ENCODE measurements around the gene ZC2HC1B.
"Not testable (repeated sequence)": the region's sequence is repeated elsewhere in the genome, so short reads cannot be mapped to it uniquely, and the experiment has no call there.

The ZC2HC1B gene

DNA sequence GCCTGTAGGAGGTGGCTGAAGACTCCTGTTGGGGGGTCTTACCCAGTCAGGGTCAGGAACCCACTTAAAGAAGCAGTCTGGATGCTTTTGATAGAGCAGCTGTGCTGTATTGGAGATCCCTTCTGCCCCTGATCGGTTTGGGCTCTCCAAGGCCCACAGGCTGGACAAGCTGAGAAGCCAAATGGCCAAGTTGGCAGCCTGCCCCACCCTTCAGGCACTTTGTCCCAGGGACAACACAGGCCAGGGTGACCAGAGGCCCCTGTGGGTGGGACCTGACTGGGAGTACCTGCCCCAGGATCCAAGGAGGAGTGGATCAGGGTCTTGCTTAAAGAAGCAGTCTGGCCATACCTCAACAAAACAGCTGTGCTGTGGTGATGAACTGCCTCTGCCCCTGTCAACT, 48.4 kb downstream of the ZC2HC1B start:
- DNase-seq (ENCODE audit: extremely low spot score, insufficient read length, low read depth) (no peak), FAIRE-seq (no peak)

DNA sequence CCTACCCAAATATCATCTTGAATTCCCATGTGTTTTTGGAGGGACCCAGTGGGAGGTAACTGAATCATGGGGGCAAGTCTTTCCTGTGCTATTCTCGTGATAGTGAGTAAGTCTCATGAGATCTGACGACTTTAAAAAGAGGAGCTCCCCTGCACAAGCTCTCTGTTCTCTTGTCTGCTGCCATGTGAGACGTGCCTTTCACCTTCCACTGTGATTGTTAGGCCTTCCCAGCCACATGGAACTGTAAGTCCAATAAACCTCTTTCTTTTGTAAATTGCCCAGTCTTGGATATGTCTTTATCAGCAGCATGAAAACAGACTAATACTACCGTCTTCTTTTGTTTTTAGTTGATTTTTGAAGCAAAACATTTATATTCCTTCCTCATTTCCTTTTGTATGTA, 52.8 kb downstream of the ZC2HC1B start:
- not testable (repeated sequence) for FAIRE-seq; DNase-seq (ENCODE audit: extremely low spot score, insufficient read length, low read depth)

DNA sequence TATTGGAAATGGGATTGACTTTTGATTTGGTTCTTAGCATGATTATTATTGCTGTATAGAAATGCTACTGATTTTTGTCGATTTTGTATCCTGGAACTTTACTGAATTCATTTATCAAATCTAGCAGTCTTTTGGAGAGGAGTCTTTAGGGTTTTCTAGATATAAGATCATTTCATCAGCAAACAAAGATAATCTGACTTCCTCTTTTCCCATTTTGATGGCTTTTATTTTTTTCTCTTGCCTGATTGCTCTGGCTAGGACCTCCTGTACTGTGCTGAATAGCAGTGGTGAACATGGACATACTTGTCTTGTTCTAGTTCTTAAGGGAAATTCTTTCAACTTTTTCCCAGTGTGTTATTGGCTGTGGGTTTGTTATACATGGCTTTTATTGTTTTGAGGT, 64.6 kb downstream of the ZC2HC1B start:
- FAIRE-seq (no peak), DNase-seq (ENCODE audit: extremely low spot score, insufficient read length, low read depth) (no peak)

DNA sequence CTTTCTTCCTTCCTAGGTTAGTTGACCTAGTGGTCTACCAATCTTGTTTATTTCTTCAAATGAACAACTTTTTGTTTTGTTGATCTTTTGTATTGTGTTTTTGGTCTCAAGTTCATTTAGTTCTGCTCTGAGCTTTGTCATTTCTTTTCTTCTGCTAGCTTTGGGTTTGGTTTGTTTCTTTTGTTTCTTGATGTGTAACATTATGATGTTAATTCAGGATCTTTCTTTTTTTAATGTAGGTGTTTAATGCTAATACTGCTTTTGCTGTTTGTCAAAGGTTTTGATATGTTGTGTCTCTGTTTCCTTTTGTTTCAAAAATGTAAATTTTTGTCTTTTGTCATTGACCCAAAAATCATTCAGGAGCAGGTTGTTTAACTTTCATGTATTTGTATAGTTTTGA, 65.7 kb downstream of the ZC2HC1B start:
- DNase-seq (ENCODE audit: extremely low spot score, insufficient read length, low read depth) (no peak), FAIRE-seq (no peak)

DNA sequence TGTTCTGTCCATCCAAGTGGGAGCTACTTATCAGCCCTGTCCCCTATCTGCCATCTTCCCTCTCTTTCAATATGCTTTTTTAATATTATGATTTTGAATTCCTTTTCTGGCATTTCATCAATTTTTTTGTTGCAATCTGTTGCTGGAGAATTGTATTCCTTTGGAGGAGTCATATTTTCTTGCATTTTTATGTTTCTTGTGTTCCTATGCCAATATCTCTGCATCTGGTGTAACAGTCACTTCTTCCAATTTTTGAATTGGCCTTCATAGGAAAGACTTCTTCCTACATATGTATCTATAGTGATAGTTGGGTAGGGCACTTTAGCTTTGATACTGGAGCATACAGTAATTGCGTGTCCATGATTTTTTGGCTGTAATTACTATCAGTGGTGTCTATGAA, 70.1 kb downstream of the ZC2HC1B start:
- FAIRE-seq = no peak
- DNase-seq (ENCODE audit: extremely low spot score, insufficient read length, low read depth) = no peak

DNA sequence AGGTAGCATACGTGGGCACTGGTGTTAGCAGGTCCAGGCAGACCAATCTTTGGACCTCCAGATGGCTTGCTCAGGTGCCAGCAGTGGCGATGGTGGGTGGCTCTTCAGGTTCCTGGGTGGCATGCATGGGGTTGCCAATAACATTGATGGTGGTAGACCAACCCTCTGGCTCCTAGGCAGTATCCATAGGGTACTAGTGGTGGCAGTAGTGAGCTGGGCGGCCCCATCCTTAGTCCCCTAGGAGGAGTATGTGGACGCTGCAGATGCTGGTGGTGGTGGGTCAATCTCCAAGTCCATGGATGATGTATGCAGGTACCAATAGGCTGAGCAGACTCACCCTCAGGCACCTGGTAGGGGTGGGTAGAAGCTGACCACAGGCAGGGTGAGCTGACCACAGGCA, 70.6 kb downstream of the ZC2HC1B start:
- FAIRE-seq (no peak), DNase-seq (ENCODE audit: extremely low spot score, insufficient read length, low read depth) (no peak)

DNA sequence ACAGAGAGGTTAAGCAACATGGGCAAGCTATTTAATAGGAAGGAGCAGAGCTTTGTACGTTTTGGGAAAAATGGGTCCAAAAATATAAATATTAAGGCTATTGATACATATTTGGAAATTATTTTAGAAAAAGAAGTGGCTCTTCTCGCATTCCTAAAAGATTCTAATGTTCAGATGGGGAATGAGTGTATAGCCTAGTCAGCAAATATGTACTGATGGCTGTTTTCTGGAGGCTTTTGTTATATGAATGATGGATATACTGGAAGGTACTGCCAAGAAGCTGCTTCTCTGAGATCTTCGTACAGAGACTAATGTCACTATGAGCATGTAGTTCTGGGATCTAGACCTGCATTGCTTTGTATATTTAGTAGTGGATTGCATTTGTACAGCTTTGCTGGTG, 72.1 kb downstream of the ZC2HC1B start:
- DNase-seq (ENCODE audit: extremely low spot score, insufficient read length, low read depth) (no peak), FAIRE-seq (no peak)

DNA sequence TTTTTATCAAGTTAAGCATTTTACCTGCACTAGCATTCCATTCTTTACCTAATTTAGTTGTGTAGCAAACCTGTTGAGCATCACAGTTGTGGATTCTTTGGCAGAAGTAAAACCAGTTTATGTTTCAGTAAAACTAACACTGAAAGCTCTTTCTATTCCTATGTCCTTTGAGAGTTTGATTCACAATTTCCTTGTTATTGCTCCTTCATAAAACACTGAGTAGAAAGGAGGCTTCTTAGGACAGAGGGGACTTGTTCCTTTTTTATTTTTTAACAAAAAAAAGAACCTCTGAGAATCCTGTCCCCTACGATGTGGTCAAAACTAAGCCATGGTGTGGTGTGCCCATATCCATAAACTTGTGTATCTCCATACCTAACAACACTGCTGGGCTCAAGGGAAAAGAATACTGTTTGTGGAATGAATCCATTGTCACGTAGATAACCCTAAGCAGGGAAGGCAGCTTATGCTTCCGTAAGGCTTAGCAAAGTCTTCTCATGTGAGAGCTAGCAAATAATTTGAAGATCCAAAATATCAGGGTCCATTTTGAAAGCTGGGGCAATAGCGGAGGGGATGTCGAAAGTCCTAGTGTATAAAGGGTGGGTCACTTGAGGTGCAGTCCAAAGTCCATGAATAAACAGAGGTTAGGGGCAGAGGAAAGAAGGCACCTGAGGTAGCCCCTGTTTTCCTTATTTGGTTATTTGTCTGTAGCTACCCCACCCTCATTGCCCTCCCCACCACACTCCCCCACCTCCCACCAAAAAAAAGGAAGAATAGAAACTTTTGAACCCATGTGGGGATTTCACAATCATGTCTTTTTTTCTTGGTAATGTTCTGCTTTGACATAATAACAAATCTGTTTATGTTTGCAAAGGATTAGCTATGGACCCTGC, 72.7 kb downstream of the ZC2HC1B start:
- DNase-seq (ENCODE audit: extremely low spot score, insufficient read length, low read depth) = no peak
- FAIRE-seq = no peak

DNA sequence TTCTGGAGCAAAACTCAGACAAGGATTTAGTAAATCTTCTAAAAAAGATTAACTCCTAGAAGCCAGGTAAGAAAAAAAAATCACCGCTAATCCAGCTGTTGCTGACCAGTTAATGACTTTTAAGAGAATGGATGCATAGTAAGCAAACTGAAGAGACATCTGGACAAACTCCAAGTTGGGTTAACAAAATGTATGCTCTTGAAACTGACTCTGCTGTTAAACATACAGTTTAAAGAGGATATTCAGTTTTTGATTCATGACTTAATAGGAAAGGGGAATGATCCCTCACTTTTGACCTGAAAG, 73.3 kb downstream of the ZC2HC1B start:
- no peak for FAIRE-seq
- DNase-seq (ENCODE audit: extremely low spot score, insufficient read length, low read depth) = no peak

DNA sequence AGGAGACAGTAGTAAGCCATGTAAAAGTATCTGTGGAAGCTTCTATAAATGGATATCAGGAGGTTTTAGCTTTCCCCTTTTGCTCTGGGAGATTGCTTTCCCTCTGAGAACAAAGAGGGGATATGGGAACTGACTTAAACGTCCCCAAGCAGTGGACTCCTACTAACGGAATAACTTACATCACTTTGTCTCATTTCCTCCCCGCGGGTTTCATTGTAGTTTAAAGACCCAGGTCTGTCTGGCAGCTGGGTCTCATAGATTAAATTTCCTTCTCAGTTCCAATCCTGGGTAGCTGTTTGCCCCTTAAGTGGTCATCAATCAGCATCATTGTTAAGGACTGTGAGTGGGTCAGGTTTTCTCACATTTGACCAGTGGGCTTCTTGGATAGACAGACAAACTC, 75.1 kb downstream of the ZC2HC1B start:
- no peak for DNase-seq (ENCODE audit: extremely low spot score, insufficient read length, low read depth)
- no peak for FAIRE-seq

DNA sequence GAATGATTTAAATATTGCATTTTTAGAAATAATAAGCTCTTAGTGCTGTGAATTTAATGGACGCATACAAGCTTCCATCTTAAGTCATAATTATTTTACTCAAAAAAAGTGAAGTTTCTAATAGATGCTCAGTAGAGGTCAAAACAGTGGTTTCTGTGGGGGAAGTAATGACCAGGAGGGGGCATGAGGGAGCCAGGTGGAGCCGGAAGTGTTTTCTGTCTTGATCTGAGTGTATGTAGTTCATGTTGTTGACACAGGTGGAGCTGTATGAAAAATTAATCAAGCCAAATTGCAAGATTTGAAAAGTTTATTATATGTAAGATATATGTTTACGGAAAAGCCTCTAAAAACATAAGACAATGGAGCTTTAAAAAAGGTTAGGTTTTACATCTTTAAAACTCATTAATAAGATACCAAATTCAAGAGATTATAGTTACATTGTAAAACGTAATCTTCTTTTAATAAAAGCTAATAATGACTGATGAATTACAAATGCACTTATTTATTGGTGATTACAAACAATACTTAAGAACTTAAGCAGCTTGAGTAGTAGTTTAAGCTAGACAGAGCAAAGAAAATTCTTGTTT, 75.8 kb downstream of the ZC2HC1B start:
- FAIRE-seq (peak; percentile 87), DNase-seq (ENCODE audit: extremely low spot score, insufficient read length, low read depth) (peak; percentile 64)

DNA sequence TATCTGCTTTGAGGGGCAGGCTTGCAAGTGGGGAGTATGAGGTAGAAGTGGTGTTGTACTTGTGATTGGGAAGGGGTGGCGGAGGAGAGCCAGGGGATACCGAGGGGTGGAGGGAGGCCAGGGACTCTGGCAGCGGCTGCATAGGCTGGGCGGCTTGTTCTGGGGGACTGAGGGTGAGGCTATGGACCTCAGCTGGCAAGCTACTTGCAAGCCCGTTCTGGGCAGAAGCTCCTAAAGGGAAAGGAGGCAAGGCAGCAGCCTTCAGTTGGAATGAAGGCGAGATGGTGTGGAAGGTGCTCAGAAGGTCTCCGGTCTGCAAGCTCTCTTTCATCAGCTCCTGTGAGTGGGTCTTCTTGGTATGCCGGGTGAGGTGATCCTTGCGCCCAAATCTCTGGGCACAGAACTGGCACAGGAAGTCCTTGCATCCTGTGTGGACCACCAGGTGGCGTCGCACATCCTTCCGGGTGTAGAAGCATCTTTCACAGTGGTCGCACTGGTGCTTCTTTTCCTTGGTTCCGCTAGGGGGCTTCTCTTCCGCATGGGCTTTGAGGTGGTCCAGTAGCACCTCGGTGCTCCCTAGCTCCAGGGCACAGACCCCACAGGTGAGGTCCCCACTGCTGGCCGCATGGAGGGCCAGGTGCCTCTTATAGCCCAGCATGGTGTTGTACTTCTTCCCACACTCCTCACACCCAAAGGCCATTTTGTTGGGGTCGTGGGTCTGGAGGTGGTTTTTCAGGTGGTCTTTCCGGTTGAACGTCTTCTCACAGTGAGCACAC, 77.8 kb downstream of the ZC2HC1B start:
- FAIRE-seq (peak; percentile 73), DNase-seq (ENCODE audit: extremely low spot score, insufficient read length, low read depth) (peak; percentile 20)

DNA sequence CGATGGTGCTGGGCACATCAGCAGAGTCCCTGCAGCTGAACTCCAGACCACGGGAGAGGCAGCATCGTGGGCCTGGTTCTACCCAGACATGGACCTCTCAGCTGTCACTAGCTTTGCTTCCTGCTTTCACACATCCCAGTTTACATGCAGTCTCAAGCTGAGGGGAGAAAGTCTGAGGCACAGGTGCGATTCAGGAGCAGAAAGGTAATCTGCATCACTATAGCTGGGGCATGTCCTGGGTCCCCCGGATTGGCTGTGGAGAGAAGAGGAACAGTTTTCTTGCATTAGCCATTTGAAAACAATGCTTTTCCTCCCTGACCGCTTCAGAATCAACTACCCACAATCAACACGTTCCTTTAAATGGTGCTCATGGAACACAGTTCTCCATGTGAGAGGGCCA, 83.9 kb downstream of the ZC2HC1B start:
- FAIRE-seq = no peak
- DNase-seq (ENCODE audit: extremely low spot score, insufficient read length, low read depth) = no peak

DNA sequence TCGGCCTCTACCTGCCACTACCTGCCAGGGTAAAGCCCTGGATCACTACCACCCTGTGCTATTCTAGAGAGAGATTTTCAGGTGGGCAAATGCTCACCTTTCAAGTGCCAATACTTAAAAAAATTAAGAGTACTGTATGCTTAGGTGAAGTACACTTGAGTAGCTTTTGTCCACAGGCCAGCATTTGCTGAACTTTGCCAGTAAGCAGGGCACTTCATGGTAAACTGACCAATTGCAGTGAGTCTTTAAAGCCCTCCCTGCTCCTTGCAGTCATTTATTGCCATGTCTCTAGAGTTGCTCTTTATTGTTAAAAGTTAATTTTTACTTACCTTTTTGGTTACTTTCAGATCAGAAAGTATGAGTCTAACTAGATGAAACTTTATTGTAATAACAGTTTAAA, 85.3 kb downstream of the ZC2HC1B start:
- no peak for FAIRE-seq

DNA sequence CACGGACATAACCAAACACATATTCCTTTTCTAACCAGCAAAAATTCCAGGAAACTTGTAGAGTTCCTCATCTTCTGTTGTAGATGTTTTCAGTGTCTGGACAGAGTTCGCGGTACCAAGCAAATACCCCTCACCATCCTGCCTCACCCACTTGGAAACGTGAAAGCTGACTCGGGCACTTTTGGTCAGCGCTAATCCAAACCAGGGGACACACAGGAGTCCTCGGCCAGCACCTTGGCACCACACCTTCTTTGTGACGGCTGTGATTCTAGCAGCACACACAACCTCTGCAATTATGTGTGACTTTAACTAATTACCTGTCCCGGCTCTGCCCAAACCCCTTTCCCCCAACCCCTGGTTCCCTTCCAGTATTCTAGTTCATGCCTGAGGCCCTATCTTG, 85.7 kb downstream of the ZC2HC1B start:
- FAIRE-seq = no peak
- no peak for DNase-seq (ENCODE audit: extremely low spot score, insufficient read length, low read depth)

More for the DNA sequence above, 85.3 kb downstream of the ZC2HC1B start:
- DNase-seq (ENCODE audit: extremely low spot score, insufficient read length, low read depth) = no peak

DNA sequence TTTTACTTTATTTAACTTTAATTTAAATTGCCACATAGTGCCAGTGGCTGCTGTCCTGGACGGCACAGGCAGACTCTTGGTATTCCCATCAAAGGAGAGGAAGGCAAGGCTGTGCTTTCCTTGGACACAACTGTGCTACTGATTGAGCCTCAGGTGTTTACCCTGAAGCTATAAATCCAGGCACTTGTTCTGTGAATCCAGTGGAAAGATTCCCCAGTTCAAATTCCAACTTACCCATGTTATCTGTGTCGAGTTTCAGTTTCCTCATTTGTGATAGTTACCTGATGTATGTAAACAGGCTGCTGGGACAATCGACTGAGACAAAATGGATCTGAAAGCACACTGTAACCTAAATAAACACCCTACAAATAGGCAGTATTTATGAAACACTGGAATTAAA, 86.6 kb downstream of the ZC2HC1B start:
- DNase-seq (ENCODE audit: extremely low spot score, insufficient read length, low read depth) (no peak), FAIRE-seq (no peak)

DNA sequence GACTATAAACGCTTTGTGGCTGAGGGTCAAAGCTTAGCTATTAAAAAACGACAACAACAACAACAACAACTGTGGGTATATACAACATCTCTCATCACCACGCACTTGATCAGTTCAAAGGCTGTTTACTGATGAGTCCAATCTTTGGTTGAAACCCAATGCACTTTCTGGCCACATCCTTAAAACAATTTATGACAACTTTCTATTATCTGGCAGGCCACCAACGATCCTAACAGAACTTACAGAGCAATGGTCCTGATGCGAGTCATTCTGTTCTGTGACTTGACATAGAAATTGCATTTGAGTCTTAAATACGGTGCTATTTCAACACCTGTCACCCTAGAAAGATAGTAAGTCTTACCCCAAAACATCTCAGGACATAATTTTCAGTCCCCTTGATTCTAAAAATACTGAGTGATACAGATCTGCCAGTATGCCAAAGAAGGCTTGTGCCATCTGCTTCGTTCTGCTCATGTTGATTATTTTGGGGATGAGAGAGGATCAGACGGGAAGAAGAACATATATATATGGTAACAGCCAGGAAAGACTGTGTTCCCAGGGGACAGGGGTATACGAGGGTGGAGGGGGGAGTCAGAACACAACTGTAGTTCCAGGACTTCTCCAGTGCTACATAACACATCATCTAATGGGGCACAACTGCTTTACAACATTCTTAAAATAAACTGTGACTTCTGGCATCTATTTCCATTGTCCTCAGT, 87.9 kb downstream of the ZC2HC1B start:
- FAIRE-seq (no peak), DNase-seq (ENCODE audit: extremely low spot score, insufficient read length, low read depth) (no peak)

DNA sequence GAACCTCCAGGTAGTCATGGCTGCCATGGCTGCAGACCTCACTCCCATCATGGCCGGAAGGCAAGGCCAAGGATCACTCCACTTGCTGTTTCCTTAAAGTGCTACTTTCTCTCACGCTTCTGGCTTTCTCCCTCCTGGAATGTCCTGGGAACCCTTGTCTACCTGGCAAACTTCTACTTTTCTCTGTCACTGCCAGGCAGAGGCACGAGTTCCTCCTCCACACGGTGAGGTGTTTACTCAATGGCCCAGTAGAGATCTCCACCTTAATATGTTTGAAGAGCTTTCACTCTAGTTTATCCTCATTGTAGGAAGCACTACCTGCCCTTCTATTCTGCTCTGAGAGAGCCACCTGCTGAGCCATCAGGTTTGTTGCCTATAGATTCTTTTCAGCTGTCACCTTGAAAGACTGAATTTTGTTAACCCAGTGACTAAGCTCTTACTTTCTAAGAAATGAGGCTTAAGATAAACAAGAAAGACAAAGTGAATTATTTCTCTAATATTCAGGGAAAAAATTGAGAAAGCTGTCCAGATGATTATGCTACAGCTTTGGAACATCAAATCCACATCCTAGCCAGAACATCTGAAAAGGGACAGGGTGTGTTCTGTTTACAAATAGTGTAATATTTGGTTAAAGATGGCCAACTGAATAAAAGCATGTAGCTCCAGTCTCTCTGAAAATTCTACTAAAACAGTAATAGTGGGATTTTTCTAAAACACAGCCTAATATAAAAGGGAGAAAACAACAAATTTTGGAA, 88.8 kb downstream of the ZC2HC1B start:
- no peak for DNase-seq (ENCODE audit: extremely low spot score, insufficient read length, low read depth)
- no peak for FAIRE-seq

DNA sequence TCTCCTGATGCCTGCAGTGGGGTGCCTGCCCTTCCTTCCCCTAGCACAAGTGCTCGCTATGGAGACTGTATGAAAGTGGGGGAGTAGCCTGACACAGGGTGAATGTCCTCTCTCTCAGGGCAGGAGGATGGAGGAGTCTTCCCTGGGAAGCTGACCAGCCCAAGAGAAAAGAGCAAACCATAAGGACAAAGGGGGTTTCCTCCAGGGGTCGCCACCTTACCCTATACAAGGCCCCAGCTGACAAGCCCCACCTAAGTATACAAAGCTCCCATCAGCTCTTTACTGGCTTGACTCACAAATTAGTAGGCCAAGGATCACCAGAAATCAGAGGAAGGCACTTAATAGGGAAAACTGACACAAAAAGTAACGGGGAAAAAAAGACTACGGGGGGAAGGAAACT, 89.6 kb downstream of the ZC2HC1B start:
- FAIRE-seq = no peak
- DNase-seq (ENCODE audit: extremely low spot score, insufficient read length, low read depth) = no peak

DNA sequence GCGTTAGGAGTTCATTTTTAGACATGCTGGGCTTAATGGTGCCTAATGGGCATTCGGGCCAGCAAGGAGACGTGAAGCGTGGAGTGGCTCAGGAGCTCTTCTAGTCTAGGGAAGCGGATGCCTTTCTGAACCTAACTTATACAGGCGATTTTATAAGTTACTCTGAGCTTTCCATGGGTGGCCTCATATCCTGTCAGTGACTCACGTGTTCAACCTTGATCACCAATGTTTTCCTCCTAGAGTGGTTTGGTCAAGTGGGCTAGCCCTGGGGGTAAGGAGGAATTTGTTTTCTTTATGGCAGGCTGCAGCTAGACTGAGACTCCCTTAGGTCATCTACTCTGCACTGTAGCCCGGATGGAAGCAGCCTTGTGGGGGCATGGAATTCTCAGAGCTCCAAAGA, 91.7 kb downstream of the ZC2HC1B start:
- FAIRE-seq = no peak
- DNase-seq (ENCODE audit: extremely low spot score, insufficient read length, low read depth) = no peak

All from GM18507 (cell line).